Retina (tissue), 1 donor: Measurements from ENCODE around the gene KLHL24.
A peak's percentile ranks its signal among the peaks of the same experiment; 100 is the strongest.
"Not testable (repeated sequence)": the region's sequence is repeated elsewhere in the genome, so short reads cannot be mapped to it uniquely, and the experiment has no call there.

ENCODE experiments used
- DNase-seq: peaks from one replicate; pipeline ENCODE4 v3.0.0-alpha.2; 2016

The KLHL24 gene

DNA sequence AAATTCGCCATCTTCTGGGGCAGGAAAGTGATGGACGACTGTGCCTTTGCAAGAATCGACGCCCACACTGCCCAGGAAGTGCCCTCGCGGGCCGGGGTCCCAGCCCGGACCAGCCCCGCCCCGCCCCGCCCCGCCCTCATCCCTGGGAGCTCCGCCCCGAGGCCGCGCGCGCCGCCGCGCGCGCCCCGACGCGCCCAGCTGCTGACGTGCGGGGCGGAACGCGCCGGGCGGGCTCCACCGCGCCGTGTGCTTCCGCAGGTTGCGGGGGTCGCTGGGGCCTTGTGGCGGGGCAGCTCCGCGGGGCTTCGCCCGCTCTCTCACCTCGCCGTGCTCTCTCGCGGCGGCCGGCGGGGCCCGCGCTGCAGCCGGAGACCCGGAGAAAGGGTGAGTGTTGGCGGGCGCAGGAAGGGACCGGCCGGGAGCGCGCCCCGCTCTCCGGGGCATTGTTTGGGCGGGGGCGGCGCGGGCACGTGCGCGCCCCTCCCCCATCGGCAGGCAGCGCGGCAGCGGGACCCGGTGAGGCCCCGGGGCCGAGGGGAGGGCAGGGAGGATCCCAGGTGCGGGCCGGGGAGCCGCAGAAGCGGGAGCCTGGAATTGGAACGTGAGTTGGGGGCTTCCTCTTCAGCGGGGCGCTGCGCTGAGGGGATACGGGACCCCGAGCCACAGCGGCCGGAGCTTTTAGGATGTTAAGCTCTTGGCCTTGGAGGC, 62.3 kb downstream of the KLHL24 start, which contains the start of gene YEATS2:
TSS of gene YEATS2 (plus strand) at position 188 of the 708 bp plus-strand sequence. CDS start 17,366 bp downstream, outside the sequence.
- peak; percentile 91 for DNase-seq

DNA sequence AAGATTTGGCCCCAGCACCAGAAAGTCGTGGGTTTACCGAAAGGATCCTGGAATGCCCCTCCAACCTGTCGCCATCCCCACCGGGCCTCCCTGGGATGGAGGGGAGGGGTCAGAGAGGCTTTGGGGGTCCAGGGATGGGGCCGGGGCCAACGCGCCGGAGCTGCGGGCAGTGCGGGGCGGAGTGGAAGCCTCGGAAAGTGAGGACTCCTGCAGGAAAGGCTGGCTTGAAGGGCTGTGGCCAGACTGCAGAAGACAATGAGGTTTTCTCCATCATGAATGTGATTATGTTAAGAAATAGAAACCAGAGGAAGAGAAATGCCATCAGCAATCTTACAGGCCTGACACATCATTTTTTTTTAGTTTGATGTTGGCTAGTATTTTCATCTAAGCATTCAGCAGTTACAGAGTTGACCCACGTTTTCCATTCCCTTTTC, 62.9 kb downstream of the KLHL24 start:
- DNase-seq = no peak

DNA sequence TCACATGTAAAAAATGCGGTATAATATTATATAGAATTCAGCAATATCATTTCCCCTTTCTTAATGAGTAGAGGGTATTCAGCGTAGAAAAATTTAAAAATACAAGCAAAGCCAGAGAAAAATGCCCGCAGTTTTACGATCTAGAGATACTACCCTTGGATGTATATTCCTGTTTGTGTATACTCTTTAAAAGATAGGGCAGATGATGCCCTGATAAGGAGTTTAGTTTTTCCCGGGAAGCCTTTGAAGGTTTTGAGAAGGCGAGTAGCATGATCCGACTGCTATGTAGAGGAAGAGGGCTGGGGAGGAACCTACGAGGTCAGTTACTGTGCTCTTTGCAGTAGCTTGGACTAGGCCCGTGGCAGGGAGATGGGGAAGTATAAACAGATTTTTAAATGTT, 63.3 kb downstream of the KLHL24 start:
- peak; percentile 40 for DNase-seq

DNA sequence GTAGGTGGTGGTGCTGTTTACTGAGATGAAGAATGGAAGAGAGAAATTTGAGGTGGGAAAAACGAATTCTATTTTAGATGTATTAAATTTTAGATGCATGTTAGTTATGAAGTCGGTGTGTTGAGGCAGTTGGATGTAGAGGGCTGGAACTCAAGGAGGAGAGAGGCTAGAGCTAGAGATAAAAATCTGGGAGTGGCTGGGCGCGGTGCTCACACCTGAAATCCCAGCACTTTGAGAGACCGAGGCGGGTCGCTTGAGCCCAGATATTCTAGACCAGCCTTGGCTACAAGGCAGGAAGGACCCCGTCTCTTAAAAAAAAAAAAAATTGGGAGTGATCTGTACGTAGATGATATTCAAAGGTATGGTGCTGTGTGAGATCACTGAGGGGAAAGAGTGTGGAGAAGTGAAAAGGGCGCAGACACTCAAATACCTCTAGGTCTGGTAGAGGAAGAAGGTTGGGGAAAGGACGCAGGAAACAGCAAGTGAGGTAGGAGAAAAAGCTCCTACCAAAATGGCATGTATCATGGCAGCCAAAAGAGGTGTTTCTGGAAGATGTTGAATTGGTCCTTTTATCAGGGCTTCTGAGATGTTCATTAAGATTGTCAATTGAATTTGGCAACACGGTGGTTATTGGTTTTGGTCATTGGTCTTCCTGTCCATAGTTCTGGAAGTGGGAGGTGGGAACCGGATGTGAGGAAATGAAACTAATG, 64.0 kb downstream of the KLHL24 start:
- peak; percentile 27 for DNase-seq

DNA sequence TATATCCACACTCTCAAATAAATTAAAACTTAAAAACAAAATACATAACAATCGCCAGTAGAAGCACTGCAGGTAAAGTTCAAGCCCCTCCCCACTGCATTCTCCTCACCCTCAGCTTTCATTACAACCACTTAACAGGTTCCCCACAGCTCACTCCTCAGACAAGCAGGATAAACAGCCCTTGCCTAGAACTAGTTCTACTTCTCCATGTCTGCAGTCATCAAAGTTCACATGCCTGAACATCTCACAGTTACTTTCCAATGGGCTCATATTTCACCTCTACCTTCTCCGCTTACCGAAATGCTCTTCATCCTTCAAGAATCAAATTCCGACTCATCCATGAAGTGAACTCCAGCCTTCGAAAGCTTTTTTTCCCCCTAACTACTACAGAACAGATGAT, 66.3 kb downstream of the KLHL24 start:
- DNase-seq = no peak

DNA sequence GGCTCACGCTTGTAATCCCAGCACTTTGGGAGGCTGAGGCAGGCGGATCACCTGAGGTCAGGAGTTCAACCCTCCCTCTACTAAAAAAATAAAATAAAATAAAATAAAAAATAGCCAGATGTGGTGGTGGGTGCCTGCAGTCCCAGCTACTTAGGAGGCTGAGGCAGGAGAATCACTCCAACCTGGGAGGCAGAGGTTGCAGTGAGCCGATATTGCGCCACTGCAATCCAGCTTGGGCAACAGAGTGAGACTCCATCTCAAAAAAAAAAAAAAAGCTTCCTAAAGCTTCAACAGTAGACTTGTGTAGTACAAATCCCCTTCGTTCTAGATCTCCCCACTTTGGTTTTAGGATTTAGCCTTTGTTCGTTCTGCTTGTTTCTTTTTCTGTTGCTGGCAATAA, 68.5 kb downstream of the KLHL24 start:
- not testable (repeated sequence) for DNase-seq

DNA sequence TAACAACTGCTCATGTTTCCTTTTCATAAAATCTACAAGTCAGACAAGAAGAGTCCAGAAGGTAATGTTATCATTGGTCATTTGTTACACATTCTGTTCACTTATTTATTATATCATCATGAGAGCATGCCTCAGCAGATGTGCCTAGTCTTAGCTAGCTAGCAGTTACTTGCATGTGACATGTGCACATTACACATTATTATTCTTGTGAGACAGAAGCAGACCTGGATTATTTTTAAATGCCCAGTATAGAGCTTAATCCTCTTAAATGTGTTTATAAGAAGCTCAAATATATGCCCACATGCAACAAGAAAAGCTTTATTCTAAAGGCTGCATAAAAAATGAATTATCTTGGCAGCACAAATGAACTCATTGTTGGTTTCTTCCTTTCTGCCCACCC, 74.8 kb downstream of the KLHL24 start:
- no peak for DNase-seq

DNA sequence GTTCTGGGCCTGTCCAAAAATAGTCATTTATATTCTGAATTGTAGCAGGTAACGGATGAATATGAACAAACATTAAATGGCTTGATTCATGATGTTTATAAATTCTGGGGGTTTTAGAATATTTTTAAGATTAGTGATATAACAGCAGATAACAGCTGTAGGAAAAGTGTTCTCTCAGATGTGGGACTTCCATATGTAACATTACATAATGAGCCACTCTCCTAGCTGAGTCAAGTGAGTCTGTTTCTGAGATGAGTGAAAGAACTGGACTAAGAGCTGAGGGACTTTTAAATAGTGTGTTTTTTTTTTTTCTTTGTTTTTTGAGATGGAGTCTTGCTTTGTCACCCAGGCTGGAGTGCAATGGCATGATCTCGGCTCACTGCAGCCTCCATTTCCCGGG, 76.1 kb downstream of the KLHL24 start:
- DNase-seq = no peak

DNA sequence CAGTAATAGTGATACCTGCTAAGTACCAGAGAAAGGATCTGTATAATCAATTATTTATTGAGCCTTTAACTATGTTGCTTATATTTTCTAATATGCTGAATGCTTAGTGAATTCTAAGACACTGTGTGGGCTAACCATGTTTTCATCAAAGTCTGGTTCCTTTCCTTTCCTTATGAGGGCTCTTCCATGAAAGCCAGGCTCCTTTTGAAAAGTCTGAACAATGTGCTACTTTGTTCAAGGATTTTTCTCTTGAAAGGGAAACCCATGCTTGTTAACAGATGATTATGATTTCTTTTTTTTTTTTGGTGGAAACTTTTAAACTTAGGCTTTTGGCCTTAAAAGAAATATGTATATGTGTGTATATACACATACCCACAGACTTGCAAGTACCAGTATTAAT, 79.2 kb downstream of the KLHL24 start:
- no peak for DNase-seq

DNA sequence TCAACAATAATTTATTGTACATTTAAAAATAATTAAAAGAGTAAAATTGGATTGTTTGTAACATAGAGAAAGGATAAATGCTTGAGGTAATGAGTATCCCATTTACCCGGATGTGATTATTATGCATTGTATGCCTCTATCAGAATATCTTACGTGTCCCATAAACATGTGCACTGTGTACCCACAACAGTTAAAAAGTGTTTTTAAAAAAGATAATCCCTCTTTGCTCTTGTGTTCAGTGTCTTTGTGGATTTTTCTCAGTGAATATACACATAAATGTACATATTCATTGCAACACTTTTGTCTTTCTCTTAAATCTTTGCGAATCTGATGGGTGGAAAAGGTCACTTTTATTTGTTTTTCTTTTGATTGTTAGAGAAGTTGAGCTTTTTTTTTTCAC, 82.6 kb downstream of the KLHL24 start:
- no peak for DNase-seq

DNA sequence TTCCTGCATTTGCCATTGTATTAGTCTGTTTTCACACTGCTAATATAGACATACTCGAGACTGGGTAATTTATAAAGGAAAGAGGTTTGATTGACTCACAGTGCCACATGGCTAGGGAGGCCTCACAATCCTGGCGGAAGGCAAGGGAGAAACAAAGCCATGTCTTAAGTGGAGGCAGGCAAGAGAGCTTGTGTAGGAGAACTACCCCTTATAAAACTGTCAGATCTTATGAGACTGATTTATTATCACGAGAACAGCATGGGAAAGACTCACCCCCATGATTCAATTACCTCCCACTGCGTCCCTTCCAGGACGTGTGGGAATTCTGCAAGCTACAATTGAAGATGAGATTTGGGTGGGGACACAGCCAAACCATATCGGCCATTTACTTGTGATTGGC, 90.0 kb downstream of the KLHL24 start:
- DNase-seq = no peak

DNA sequence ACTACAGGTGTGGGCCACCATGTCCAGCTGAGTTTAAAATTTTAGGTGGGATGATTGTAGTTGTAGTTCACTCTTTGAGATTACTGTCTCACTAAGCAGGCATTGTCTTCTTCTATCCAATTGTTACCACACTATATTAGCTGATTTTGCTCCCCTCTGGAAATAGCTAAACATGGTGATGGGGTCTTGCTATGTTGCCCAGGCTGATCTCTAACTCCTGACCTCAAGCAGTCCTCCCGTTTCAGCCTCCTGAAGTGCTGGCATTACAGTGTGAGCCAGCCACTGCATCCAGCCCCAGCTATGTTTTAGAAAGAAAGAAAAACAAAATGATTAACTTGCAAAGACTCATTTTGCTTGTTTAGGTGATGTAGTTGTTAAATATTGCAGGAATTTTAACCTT, 92.8 kb downstream of the KLHL24 start:
- DNase-seq = no peak

DNA sequence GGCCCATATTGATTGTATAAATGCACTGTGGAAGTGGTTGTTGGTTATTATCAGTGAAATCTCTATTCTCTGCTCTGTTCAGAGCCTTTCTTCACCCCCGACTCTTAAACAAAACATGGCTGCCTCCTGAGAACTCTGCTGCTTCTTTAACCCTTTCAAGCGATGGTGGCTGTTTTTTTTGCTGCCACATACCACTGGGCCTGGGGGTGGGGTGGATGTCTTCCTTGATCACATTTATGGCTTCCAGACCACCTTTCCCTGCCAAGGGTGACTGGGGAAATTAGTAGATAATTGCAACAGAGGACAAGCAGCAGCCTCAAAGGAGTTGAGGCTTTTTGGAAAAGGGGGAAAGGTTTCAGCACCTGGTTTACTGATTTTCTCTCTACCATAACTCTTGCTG, 94.9 kb downstream of the KLHL24 start:
- no peak for DNase-seq

DNA sequence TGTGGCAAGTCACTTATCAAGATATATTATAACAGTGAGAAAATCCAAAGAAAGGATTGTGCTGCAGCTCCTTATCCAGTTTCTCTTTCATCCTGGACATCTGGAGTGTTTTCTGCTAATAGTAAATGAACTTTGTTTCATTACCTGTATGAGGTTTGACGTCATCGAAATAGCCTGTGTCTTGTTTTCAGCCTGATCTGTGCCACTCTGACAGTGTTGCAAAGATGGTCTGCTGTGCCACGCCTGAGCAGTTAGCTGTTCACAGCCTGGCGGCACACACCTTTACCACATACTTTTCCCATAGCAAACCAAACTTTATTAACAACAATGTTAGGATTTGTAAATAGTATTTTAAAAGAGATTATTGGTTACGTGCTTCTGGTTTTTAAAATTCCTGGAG, 96.2 kb downstream of the KLHL24 start:
- DNase-seq = no peak

DNA sequence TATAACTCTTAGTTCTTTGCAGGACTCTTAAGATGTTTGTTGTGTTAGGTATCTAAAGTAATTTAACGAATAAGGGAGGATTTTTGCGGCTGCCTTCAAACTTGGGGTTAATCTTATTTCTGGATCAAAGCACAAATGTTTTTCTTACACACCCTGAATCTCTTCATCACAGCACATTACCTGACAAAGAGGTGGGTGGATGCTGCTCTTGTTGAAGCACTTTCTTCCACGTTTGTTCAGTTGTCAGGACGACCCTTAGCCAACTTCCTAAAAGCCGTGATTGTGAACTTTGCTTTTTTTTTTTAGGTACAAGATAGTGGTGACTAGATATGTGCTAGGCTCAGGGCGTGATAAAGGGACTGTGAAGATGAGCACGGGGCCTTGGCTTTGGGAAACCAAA, 98.1 kb downstream of the KLHL24 start:
- DNase-seq = no peak
